GM21786 (cell line): ENCODE results near the gene VASP.
A peak's percentile ranks its signal among the peaks of the same experiment; 100 is the strongest.

Experiments
- ATAC-seq: cut with Tn5 transposase; IDR thresholded peaks from one replicate; pipeline ENCODE4 v1.9.1; 2021; ENCODE audit not compliant: unreplicated experiment

VASP gene

DNA sequence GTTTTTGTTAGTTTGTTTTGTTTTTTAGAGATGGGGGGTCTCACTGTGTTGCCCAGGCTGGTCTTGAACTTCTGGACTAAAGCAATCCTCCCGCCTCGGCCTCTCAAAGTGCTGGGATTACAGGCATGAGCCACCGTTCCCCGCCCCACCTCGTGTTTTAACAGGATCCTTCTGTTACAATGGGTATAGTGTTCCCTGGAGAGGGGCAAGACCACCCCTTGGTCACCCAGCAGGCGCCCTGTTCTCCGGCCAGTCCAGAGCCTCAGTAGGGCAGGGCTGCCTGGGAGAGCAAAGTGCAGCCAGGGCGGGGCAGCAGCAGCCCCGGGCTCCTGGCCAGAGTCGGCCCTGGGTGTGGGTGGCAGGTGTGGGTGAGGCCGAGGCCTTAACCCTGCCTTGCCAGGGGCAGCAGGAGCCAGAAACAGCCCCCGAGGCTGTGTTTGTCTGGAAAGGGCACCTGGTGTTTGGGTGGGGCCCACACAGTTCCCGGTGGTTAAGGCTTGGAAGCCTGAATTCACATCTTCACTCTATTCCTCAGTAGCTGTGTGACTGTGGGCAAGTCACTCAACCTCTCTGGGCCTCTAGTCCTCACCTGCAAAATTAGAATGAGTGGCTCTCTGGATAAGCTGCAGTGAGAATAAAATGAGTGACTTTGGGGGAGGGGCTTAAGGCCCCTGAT lies 7.2 kb downstream of the VASP start:
- ATAC-seq = no peak

DNA sequence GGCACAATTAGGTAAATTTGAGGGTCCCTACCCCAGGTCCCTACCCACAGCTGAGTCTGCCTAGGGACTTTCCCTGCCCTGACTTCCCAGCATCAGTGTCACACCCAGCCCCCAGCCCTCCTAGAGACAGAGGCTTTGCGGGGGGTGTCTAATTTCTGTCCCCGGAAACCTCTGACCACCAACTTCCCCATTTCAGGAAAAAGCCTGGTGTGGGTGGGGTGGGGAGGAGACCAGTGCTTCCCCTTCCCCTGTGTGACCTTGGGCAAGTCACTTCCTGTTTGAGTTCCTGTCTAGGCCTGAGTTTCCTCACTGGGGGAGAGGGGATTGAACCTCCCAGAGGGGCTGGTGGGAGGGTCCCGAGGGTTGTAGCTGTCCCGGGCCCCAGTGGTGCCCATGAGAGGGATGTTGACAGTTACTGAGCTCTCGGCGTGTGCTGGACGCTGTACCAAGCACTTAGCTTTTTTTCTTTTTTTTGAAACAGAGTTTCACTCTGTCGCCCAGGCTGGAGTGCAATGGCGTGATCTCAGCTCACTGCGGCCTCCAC lies 7.9 kb downstream of the VASP start:
- ATAC-seq = no peak

- no peak for ATAC-seq
These were observed 8.6 kb downstream of the VASP start for GRCh38 chr19:45515807-45516401.

DNA sequence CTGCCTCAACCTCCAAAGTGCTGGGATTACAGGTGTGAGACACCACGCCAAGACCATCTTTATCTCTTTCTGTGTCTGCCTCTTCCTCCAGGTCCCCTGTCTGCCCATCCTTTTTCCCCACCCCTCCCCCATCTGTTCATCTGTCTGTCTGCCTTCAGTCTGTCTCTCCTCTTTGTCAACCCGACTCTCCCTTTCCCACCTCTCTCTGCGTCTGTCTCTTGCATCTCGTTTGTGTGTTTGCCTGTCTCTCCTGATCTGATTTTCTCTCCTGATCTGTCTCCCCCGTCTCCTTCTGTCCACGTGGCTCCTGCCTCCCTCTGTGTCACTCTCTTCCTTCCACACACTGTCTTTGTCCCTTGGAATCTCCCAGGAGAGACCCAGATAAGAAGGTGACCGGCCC lies 10.0 kb downstream of the VASP start:
- ATAC-seq = no peak

GRCh38 chr19:45517641-45518468 lies 10.6 kb downstream of the VASP start:
- no peak for ATAC-seq

GRCh38 chr19:45518469-45518826 lies 11.2 kb downstream of the VASP start:
- no peak for ATAC-seq

- ATAC-seq = no peak
These were observed 15.0 kb downstream of the VASP start for GRCh38 chr19:45522010-45522941.

- peak; percentile 86 for ATAC-seq
These were observed 16.5 kb downstream of the VASP start for GRCh38 chr19:45523642-45524256.

- no peak for ATAC-seq
These were observed 17.4 kb downstream of the VASP start for GRCh38 chr19:45524575-45525129.

GRCh38 chr19:45526143-45526542 lies 18.9 kb downstream of the VASP start:
- no peak for ATAC-seq

- no peak for ATAC-seq
These were observed 19.7 kb downstream of the VASP start for GRCh38 chr19:45526971-45527370.

GRCh38 chr19:45527731-45528130 lies 20.5 kb downstream of the VASP start:
- no peak for ATAC-seq

GRCh38 chr19:45528149-45528743 lies 21.0 kb downstream of the VASP start:
- ATAC-seq = no peak

DNA sequence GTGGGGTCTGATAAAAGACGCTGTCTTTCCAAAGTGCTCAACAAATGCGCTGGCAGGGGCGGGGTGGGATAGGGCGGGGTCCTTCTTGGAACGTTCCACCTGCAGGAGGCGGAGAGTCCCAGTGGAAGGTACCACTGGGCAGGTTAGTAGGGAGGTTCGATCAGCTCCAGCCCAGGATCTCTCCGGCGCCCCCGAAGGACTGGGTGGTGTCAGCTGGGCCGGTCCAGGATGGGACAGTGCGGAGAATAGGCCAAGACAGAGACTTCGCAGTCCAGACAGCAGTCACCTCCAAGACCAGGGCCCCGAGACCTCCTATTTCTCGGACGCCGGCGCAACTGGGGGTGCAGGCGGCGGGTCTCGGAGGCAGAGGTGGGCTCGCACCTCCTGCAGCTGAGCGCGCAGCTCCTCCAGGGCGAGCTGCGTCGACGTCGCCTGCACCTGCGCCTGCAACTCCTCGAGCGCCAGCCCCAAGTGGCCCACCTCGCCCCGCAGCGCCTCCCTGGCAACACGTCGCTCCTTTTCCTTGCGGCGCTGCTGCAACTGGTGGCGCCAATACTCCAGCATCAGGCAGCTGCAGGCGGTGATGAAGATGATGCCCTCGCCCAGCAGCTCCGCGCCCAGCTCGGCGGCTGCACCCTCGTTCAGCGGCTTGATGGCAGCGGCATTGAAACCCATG lies 21.6 kb downstream of the VASP start:
- no peak for ATAC-seq

GRCh38 chr19:45529420-45529785 lies 22.1 kb downstream of the VASP start:
- ATAC-seq = no peak

- no peak for ATAC-seq
These were observed 24.1 kb downstream of the VASP start for GRCh38 chr19:45531349-45531748.

DNA sequence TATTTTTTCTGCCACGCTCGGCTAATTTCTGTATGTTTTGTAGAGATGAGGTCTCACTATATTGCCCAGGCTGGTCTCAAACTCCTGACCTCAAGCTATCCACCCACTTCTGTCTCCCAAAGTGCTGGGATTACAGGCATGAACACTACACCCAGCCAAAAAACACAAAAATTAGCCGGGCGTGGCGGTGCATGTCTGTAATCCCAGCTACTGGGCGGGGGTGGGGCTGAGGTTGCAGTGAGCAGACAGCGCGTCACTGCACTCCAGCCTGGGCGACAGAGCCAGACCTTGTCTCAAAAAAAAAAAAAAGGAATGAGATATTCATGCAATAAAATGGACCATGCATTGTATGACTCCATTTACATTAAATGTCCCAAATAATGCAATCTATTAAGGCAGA lies 32.2 kb downstream of the VASP start:
- no peak for ATAC-seq

DNA sequence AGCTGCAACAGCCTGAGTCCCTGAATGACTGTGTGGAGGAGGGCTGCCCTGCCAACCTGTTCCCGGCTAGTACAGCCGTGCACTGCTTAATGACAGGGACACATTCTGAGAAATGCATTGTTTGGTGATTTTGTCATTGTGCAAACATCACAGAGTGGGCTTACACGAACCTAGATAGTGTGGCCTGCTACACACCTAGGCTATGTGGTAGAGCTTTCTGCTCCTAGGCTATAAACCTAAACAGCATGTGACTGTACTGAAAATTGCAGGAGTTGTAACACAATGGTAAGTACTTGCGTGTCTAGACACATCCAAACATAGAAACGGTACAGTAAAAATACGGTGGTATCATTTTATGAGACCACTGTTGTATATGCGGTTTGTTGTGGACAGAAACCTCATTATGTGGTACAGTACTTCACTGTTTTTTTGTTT lies 35.0 kb downstream of the VASP start:
- no peak for ATAC-seq

DNA sequence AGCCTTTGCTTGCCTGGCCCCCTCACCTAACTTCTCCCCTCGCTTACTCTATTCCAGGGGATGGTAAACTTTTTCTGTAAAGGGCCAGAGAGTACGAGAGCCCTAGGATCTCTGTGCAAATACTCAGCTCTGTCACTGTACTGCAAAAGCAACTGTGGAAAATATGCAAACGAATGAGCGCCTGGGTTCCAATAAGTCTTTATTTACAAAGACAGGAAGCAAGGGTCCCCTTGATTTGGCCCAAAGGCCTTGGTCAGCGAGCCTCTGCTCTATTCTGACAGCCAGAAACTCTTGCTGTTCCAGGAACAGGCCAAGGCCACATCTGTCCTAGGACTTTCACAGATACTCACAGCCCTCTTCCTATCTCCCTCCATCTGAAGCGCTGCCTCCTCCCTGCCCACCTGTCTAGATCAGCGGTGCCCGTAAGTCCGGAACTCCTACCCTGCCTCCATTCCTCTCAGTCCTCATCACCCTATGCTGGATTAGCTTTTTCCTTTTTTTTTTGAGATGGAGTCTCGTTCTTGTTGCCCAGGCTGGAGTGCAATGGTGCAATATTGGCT lies 40.0 kb downstream of the VASP start:
- ATAC-seq = no peak
